Endometrial microvascular endothelial cells (primary cell): Measurements from ENCODE around the gene CLASP2. TPM values are rescaled to one million over a fixed set of nuclear protein-coding genes. Genes with fewer than 3 reads are reported as not detected.

Experiments
- in situ Hi-C: cut with HindIII; loops from 2 replicates; pipeline ENCODE4 v1.10.0; 2017; ENCODE audit warnings: low sequenced_read_pairs, low pct_unique_long_range_greater_than_20kb; ENCODE audit errors: inconsistent ontology term
- total RNA-seq: library from RNA; depleted of rRNA; stranded (reverse); fragments of >200 nt; gene quantifications from one replicate; pipeline ENCODE4 v1.2.3, GENCODE V29; 2015; ENCODE audit errors: inconsistent ontology term

Gene CLASP2
- total RNA-seq, 1 donor from 2014 or later = 42.1 TPM

- in situ Hi-C loops = no loop called here
These were observed 139.5 kb downstream of the CLASP2 start for GRCh38 chr3:33578325-33579177.

DNA sequence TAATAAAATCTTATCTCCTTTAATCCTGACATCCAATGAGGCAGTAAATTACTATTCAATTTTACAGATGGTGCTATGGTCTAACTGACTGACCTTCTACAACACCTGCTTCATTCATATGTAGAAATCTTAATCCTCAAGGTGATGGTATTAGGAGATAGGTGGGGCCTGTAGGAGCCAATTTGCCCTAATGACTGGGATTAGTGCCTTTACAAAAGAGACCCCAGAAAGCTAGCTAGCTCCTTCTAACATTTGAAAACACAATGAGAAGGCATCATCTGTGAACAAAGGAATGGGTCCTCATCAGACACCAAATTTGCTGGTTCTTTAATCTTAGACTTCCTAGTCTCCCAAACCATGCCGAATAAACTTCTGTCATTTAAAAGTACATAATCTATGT is 140.5 kb downstream of the CLASP2 start:
- in situ Hi-C loops = no loop called here

DNA sequence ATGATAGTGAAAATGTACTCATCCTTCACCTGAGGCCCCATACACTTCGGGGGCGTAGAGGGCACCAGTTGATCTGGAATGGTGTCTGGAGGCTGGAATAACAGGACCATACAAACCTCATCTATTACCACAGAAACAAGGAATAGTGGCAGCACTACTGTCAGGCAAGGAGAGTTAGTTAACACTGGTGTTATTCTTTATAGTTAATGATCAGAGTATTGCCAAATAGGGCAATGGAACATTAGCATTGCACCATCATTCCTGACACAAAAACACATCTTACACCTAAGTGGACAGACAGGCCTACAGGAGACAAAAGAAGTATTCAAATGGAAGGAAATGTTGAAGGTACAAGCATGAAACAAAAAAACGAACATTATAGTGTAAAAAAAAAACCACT is 140.9 kb downstream of the CLASP2 start:
- in situ Hi-C loops = no loop called here

DNA sequence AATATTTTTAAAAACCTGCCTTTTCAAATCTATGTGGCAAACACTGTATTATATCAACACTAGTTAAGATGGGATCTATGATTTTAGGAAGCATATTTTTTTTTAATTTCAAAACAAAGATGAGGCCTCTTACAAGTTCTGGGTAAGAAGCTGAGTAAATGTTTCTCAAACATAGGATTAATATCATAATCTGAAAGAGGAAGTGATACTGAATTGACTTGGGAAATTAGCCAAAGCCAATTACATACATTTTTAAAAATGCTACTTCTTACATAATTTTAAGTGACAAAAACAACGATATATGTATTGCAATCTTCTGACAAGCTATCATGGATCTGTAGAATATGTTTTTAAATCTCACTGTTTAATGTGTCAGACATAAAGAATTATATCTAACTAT is 142.7 kb downstream of the CLASP2 start:
- in situ Hi-C loops = no loop called here

GRCh38 chr3:33557829-33558228 is 160.2 kb downstream of the CLASP2 start:
- in situ Hi-C loops = no loop called here

GRCh38 chr3:33557279-33557678 is 160.8 kb downstream of the CLASP2 start:
- in situ Hi-C loops = no loop called here

DNA sequence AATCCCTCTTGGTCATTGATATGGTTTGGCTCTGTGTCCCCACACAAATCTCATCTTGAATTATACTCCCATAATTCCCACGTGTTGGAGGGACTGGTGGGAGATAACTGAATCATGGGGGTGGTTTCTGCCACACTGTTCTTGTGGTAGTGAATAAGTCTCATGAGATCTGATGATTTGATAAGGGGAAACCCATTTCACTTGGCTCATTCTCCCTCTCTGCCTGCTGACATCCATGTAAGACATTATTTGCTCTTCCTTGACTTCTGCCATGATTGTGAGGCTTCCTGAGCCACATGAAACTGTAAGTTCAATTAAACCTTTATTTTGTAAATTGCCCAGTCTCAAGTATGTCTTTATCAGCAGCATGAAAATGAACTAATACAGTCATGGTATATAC is 171.0 kb downstream of the CLASP2 start:
- in situ Hi-C loops = no loop called here

- in situ Hi-C loops = no loop called here
These were observed 173.9 kb downstream of the CLASP2 start for GRCh38 chr3:33544126-33544525.

DNA sequence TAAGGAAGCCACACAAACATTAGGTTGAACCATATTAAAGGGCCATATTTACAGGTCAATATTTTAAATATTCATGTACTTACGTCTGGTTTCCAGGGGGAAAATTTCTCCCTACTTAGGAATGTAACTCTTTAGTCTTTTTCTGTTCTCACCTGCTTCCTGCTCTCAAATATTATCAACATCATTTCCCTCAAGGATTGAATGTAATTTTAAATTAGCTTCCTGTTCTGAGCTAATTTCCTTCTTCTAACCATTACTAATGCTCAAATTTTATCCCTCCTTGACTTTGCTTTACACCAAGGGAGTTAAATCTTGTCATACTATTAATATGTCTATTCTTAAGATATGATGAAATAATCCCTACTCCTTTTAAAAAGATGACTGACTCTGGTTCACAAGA is 174.5 kb downstream of the CLASP2 start:
- in situ Hi-C loops = no loop called here

DNA sequence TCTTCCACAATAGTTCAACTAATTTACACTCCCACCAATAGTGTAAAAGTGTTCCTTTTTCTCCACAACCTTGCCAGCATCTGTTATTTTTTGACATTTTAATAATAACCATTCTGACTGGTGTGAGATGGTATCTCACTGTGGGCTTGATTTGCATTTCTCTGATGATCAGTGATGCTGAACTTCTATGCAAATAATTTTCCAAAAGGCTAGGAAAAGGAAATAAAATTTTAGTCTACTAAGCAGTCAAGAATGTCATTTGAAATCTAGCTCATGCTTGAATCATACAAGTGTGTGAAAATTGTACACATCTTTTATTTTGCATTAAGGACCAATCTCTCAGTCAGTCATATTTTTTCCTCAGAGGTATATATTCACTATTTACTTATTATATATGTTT is 176.1 kb downstream of the CLASP2 start:
- in situ Hi-C loops = no loop called here

DNA sequence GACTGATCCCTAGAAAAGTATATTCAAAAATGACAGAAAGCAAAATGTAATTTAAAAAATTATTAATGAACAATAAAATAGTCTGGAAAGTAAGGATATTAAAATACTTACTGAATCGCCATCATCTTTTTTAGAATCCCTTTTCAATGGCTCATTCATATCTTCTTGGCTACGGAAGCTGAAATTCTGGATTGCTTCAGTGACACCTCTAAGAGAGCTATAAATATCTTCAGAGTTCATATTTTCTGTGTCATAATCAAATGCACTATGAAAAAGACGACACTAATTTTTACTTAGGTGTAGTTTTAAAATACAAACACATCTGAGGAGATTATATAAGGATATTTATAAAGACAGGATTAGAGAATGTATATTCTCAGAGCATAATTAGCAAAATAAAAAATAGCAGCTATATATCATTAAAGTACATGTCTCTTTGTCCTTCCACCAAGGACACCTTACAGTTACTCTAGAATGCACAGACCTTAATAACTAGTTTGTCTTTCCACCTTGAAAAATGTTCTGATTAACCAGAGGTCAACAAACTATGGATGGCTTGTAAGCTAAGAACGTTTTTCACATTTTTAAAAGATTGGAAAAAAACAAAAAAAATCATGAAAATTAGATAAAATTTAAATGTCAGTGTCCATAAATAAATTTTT is 179.2 kb downstream of the CLASP2 start:
- in situ Hi-C loops = no loop called here

DNA sequence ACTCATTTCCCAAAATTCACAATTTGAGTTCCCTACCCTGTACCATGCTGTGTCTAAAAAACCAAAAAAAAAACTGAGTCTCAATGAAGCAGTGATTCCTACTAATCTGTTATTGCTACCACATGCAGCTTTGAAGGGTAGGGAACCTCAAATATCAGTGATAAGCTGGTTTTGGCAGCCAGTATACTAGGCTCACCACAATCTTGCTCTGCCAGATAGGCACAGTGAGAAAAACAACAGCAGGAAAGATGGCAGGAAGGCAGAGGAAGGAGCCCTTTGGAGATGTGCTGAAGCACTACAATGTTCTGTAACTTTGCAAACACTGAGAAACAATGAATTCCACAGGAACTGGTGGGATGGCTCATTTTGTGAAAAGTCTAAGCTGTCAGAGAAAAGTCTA is 180.9 kb downstream of the CLASP2 start:
- in situ Hi-C loops = no loop called here

- in situ Hi-C loops = no loop called here
These were observed 191.3 kb downstream of the CLASP2 start for GRCh38 chr3:33526787-33527186.

DNA sequence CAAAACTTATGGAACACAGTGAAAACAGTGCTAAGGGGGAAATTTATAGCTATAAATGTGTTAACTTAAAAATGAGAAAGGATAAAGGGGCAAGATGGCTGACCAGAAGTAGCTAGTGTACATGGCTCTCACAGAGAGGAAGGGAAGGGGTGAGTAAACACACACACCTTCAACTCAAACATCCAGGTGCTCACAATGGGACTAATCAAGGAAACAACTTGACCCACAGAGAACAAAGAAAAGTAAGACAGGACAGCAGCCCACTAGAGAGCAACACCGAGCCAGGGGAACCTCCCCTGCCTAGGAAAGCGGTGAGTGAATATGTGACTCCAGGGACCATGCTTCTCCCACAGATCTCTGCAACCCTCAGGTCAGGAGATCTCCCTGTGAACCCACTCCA is 192.8 kb downstream of the CLASP2 start:
- in situ Hi-C loops = no loop called here

GRCh38 chr3:33523093-33523667 is 194.9 kb downstream of the CLASP2 start:
- in situ Hi-C loops = no loop called here

DNA sequence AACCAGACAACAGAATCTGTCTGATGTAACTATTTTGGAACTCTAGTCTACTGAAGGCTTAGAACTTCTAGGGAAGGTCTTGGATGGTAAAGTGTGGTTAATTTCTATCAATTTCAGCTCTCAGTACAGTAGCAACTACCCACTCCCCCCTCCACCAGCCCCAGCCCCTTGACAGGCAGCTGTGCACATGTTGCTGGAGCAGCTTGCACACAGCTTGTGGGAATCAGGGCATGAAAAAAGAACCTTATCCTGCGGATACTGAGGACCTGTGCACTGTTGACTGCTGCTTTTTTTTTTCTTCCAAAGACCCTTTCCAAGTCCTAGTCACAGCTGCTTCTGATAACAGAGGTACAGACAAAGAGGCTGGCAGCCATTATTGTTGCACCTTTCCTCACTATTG is 196.3 kb downstream of the CLASP2 start:
- in situ Hi-C loops = no loop called here

GRCh38 chr3:33513262-33513863 is 204.7 kb downstream of the CLASP2 start:
- in situ Hi-C loops = no loop called here

- in situ Hi-C loops = no loop called here
These were observed 213.0 kb downstream of the CLASP2 start for GRCh38 chr3:33505027-33505426.

DNA sequence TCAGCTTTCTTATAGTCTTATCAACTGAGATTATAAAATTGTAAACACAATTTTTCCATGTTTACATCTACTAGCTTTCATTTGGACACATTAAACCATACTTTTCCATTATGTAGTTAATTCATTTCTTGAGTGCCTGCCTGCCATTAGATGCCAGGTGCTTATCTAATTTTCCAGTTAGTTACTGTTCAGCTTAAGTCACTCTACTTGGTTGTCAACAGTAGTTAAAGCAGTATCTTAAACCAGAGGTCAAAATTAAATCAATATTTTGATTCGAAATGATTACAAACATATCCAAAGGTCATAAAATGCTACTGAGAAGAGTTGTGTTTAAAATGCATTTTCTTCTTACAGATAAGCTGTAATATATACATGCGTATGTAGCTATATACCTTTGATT is 221.6 kb downstream of the CLASP2 start:
- in situ Hi-C loops = no loop called here

DNA sequence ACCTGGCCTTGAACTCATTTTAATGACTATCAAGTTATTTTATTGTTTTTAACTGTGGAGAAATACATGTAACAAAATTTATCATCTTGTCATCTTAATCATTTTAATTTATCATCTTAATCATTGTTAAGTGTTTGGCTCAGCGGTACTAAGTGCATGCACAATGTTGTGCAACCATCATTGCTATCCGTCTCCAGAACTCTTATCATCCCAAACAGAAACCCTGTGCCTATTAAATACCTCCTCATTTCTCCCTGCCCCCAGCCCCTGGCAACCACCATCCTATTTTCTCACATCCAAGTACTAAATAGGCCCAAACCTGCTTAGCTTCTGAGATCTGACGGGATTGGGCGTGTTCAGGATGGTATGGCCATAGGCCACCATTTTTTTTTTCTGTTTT is 226.3 kb downstream of the CLASP2 start:
- in situ Hi-C loops = no loop called here
